Measurements from ENCODE around the gene TMEM150C.

TMEM150C gene

GRCh38 chr4:82436130-82436529, 125.7 kb downstream of the TMEM150C start:
- no peak overlapping the region for H3K27ac ChIP-seq (ENCODE audit: low read depth, low read length)
- H3K4me2 ChIP-seq (ENCODE audit: low read depth, low read length, poor library complexity, severe bottlenecking): no peak overlapping the region
- H3K27me3 ChIP-seq (ENCODE audit: low read length): no peaks in the 10 kb centered on the region
- H3K4me3 ChIP-seq (ENCODE audit: insufficient read depth, low read length, poor library complexity, severe bottlenecking): no peak overlapping the region
- TF ChIP-seq, protein P1, sequence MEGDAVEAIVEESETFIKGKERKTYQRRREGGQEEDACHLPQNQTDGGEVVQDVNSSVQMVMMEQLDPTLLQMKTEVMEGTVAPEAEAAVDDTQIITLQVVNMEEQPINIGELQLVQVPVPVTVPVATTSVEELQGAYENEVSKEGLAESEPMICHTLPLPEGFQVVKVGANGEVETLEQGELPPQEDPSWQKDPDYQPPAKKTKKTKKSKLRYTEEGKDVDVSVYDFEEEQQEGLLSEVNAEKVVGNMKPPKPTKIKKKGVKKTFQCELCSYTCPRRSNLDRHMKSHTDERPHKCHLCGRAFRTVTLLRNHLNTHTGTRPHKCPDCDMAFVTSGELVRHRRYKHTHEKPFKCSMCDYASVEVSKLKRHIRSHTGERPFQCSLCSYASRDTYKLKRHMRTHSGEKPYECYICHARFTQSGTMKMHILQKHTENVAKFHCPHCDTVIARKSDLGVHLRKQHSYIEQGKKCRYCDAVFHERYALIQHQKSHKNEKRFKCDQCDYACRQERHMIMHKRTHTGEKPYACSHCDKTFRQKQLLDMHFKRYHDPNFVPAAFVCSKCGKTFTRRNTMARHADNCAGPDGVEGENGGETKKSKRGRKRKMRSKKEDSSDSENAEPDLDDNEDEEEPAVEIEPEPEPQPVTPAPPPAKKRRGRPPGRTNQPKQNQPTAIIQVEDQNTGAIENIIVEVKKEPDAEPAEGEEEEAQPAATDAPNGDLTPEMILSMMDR (IDR thresholded peaks at IDR 0.05; ENCODE audit: insufficient read depth, low read length, poor library complexity, severe bottlenecking): no peak
- no peak for TF ChIP-seq EZH2phosphoT487 (conservative IDR thresholded peaks at IDR 0.05; ENCODE audit: low read length)
- peaks cover 96% of the 10 kb centered on the region for H3K79me2 ChIP-seq (ENCODE audit: insufficient read depth, low read length)
- H3K9me3 ChIP-seq (ENCODE audit: insufficient read depth, low read length): no peaks in the 10 kb centered on the region
- H3K9me2 ChIP-seq (replicated peaks; ENCODE audit: insufficient read depth, low read length): no peaks in the 10 kb centered on the region
- peaks cover 7% of the 10 kb centered on the region; the same call in 1 of the 2 replicates for H4K20me1 ChIP-seq (ENCODE audit: low read depth, low read length)
- H3F3A ChIP-seq (ENCODE audit: insufficient read depth): no peaks in the 10 kb centered on the region; the same call in 1 of the 2 replicates
- 0 out of 2 replicates have a peak, but pooled peaks cover 2% of the 10 kb centered on the region for H3K36me3 ChIP-seq (ENCODE audit: low read length)
- no peak overlapping the region for H2AFZ ChIP-seq (ENCODE audit: low read depth, low read length, severe bottlenecking)
- H3K9ac ChIP-seq (ENCODE audit: low read length): no peak overlapping the region

GRCh38 chr4:82434949-82435348, 126.8 kb downstream of the TMEM150C start:
- Histone ChIP-seq H3K4me2 (ENCODE audit: low read depth, low read length, poor library complexity, severe bottlenecking) (no peak overlapping the region), H3K79me2 (ENCODE audit: insufficient read depth, low read length) (peaks cover 92% of the 10 kb centered on the region), H3K9me2 (replicated peaks; ENCODE audit: insufficient read depth, low read length) (no peaks in the 10 kb centered on the region), H3K27me3 (ENCODE audit: low read length) (no peaks in the 10 kb centered on the region), H3K9me3 (ENCODE audit: insufficient read depth, low read length) (no peaks in the 10 kb centered on the region), H2AFZ (ENCODE audit: low read depth, low read length, severe bottlenecking) (no peak overlapping the region), H3K9ac (ENCODE audit: low read length) (no peak overlapping the region), H3K27ac (ENCODE audit: low read depth, low read length) (no peak overlapping the region), H3F3A (ENCODE audit: insufficient read depth) (no peaks in the 10 kb centered on the region; the same call in 1 of the 2 replicates), H3K4me3 (ENCODE audit: insufficient read depth, low read length, poor library complexity, severe bottlenecking) (no peak overlapping the region), H3K36me3 (ENCODE audit: low read length) (0 out of 2 replicates have a peak, but pooled peaks cover 2% of the 10 kb centered on the region), H4K20me1 (ENCODE audit: low read depth, low read length) (peaks cover 7% of the 10 kb centered on the region; the same call in 1 of the 2 replicates)
- no peak for TF ChIP-seq EZH2phosphoT487 (conservative IDR thresholded peaks at IDR 0.05; ENCODE audit: low read length)
- TF ChIP-seq, protein P1 (IDR thresholded peaks at IDR 0.05; ENCODE audit: insufficient read depth, low read length, poor library complexity, severe bottlenecking): no peak

DNA sequence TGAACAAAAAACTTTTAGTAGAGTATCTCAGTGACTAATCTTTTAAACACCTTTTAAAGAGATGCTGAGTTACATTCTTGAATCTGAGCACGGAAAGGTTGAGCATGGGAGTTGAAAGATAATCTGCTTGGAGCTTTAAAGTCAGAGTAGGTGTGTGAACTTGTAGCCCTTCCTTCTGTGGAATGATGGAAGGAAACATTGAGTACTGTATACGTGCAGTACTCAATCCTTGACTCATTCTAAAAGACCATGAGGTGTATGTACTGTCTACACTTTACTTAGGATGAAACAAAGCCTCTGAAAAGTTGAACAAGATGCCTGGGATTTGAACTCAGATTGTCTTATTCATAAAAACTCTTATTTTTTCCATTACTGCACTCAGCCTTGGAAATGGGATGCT, 128.0 kb downstream of the TMEM150C start:
- Histone ChIP-seq H3K4me2 (ENCODE audit: low read depth, low read length, poor library complexity, severe bottlenecking) (no peak overlapping the region), H3K4me3 (ENCODE audit: insufficient read depth, low read length, poor library complexity, severe bottlenecking) (no peak overlapping the region), H4K20me1 (ENCODE audit: low read depth, low read length) (peaks cover 7% of the 10 kb centered on the region; the same call in 1 of the 2 replicates), H2AFZ (ENCODE audit: low read depth, low read length, severe bottlenecking) (no peak overlapping the region), H3K27ac (ENCODE audit: low read depth, low read length) (no peak overlapping the region), H3K9me2 (replicated peaks; ENCODE audit: insufficient read depth, low read length) (no peaks in the 10 kb centered on the region), H3K9me3 (ENCODE audit: insufficient read depth, low read length) (no peaks in the 10 kb centered on the region), H3K36me3 (ENCODE audit: low read length) (0 out of 2 replicates have a peak, but pooled peaks cover 2% of the 10 kb centered on the region), H3K27me3 (ENCODE audit: low read length) (no peaks in the 10 kb centered on the region), H3K9ac (ENCODE audit: low read length) (no peak overlapping the region), H3F3A (ENCODE audit: insufficient read depth) (no peaks in the 10 kb centered on the region; the same call in 1 of the 2 replicates), H3K79me2 (ENCODE audit: insufficient read depth, low read length) (peaks cover 85% of the 10 kb centered on the region)
- TF ChIP-seq EZH2phosphoT487 (conservative IDR thresholded peaks at IDR 0.05; ENCODE audit: low read length): no peak

Data from SU-DHL-6 (cell line).